ENCODE results near the gene CIDEC. TPM values are rescaled to one million over a fixed set of nuclear protein-coding genes. Genes with fewer than 3 reads are reported as not detected.

The CIDEC gene
- 0.14 TPM in 1 of 2 replicates, not detected in the other for total RNA-seq (2014; rRNA removed; shearing (Covaris generic))
- polyA plus RNA-seq (2015; cell fraction: cytosol; rRNA removed), result not detected in 2 replicates
- not detected in 2 replicates for polyA plus RNA-seq (2015; cell fraction: nucleus; rRNA removed)

- DNase-seq (ENCODE audit: low read depth), result no peak
Observed at GRCh38 chr3:9879830-9880549, at the start of gene CIDEC. TSS of gene CIDEC (minus strand) at chr3:9880253. CDS start at chr3:9878486, 1,767 bp downstream.

GRCh38 chr3:9928158-9928557 is 48.1 kb upstream of the CIDEC start:
- no peak for DNase-seq (ENCODE audit: low read depth)

GRCh38 chr3:9918261-9919038 is 38.4 kb upstream of the CIDEC start:
- no peak for DNase-seq (ENCODE audit: low read depth)

GRCh38 chr3:9917820-9918219 is 37.8 kb upstream of the CIDEC start:
- no peak for DNase-seq (ENCODE audit: low read depth)

GRCh38 chr3:9916734-9917680 is 37.0 kb upstream of the CIDEC start, which contains the start of gene IL17RC:
TSS of gene IL17RC (plus strand) at chr3:9917098. CDS start at chr3:9917316, 218 bp downstream.
- peak; percentile 93 for DNase-seq (ENCODE audit: low read depth)

- DNase-seq (ENCODE audit: low read depth), result no peak
Observed at GRCh38 chr3:9916346-9916733, 36.3 kb upstream of the CIDEC start.

GRCh38 chr3:9915254-9916141 is 35.4 kb upstream of the CIDEC start:
- peak; percentile 26 for DNase-seq (ENCODE audit: low read depth)

GRCh38 chr3:9914559-9915253 is 34.7 kb upstream of the CIDEC start:
- DNase-seq (ENCODE audit: low read depth), result no peak

GRCh38 chr3:9914011-9914410 is 34.0 kb upstream of the CIDEC start:
- no peak for DNase-seq (ENCODE audit: low read depth)

GRCh38 chr3:9913601-9914000 is 33.5 kb upstream of the CIDEC start:
- no peak for DNase-seq (ENCODE audit: low read depth)

- peak; percentile 67 for DNase-seq (ENCODE audit: low read depth)
Observed at GRCh38 chr3:9912294-9912935, 32.4 kb upstream of the CIDEC start.

GRCh38 chr3:9911863-9912262 is 31.8 kb upstream of the CIDEC start:
- DNase-seq (ENCODE audit: low read depth), result no peak

- no peak for DNase-seq (ENCODE audit: low read depth)
Observed at GRCh38 chr3:9909221-9910013, 29.4 kb upstream of the CIDEC start.

- no peak for DNase-seq (ENCODE audit: low read depth)
Observed at GRCh38 chr3:9908286-9908685, 28.2 kb upstream of the CIDEC start.

- DNase-seq (ENCODE audit: low read depth), result no peak
Observed at GRCh38 chr3:9906480-9906879, 26.4 kb upstream of the CIDEC start.

GRCh38 chr3:9903904-9904303 is 23.9 kb upstream of the CIDEC start:
- no peak for DNase-seq (ENCODE audit: low read depth)

GRCh38 chr3:9903238-9903624 is 23.2 kb upstream of the CIDEC start:
- DNase-seq (ENCODE audit: low read depth), result peak; percentile 63

Data from HT1080 (cell line).